Pancreas (tissue), 10 donors: ENCODE data around the gene ABCG2. TPM values are rescaled to one million over a fixed set of nuclear protein-coding genes. Genes with fewer than 3 reads are reported as not detected.
"Not testable (repeated sequence)": the region's sequence is repeated elsewhere in the genome, so short reads cannot be mapped to it uniquely, and the experiment has no call there.

Source experiments
- ATAC-seq, 4 donors: fragments of 200-7000 bp; cut with Tn5 transposase; one replicate each; pipeline versions ENCODE4 v1.8.0 to v1.9.1; 2020; ENCODE audit warnings: mild to moderate bottlenecking in 4 of 4, moderate library complexity in 4 of 4
- DNase-seq, 6 donors: peaks; one replicate each; pipeline ENCODE4 v3.0.0-alpha.2; 2020
- FAIRE-seq: peaks from 2 replicates; lab custom pipeline; 2012; peaks lifted over from hg19 to GRCh38; lab: Jason Lieb, UNC
- H3K27ac ChIP-seq, 4 donors: fragments of 200-600 bp; sonication (generic); 1 replicate in 3 of 4; 2 replicates in 1 of 4; pipeline versions ENCODE4 v1.5.0 to v1.8.0; 2020
- H3K27me3 ChIP-seq, 4 donors: fragments of 200-600 bp; one replicate each; pipeline ENCODE4 v1.8.0; 2021
- H3K36me3 ChIP-seq, 3 donors: fragments of 200-600 bp; sonication (generic) in 1 of 3; one replicate each; pipeline versions ENCODE4 v1.5.0 to v1.8.0; 2020 to 2021
- H3K4me1 ChIP-seq, 3 donors: fragments of 200-600 bp; one replicate each; pipeline ENCODE4 v1.8.0; 2021
- H3K4me3 ChIP-seq, 4 donors: fragments of 200-600 bp; sonication (generic) in 2 of 4; one replicate each; pipeline versions ENCODE4 v1.5.0 to v1.8.0; 2020 to 2021
- H3K9me3 ChIP-seq, 4 donors: fragments of 200-600 bp; one replicate each; pipeline ENCODE4 v1.8.0; 2021
- WGBS, 2 donors: extraction: QIAGEN DNeasy Blood & Tissue Kit; methylation state at CpG; one replicate each; pipeline ENCODE4 v1.1.7; 2013; 5-methylcytosine and 5-hydroxymethylcytosine counted together
- intact Hi-C, 3 donors: fragments of 100-400 bp; cut with DNase I; formaldehyde crosslinking; loops; one replicate each; pipeline versions ENCODE4 v1.11.1 to v1.14.2; 2022
- polyA plus RNA-seq, 2 donors: library from polyadenylated mRNA; stranded (reverse); fragments of 200-250 nt; gene quantifications; one replicate each; pipeline ENCODE4 v1.2.3, GENCODE V29; 2013
- total RNA-seq, 6 donors: library from RNA; stranded (reverse); fragmentation: NEBNext Ultra II Directional in 4 of 6; extraction: Animal tissue kit (Norgen Biotek cat#: 25700) in 4 of 6; gene quantifications; one replicate each; pipeline versions ENCODE4 v1.2.1 to v1.2.4, GENCODE V29; 2021 to 2023
- TF ChIP-seq, protein P1 (sequence below), 4 donors: fragments of 200-600 bp; sonication (generic) in 3 of 4; IDR thresholded peaks; one replicate each; pipeline versions ENCODE4 v1.5.0 to v1.8.0; 2021; ENCODE audit warnings: antibody characterized with exemption in 4 of 4
- donor health status: healthy with polysubstance abuse.
- donor health status: DM: no; HTN: no; CAD: no; lungs with moderate emphysema.
- donor health status: DM: no; HTN: no; CAD: no.
- donor health status: control.
- donor health status: control.
- donor health status: Bipolar disorder and iron deficiency.
- donor health status: DM: yes; HTN: yes; CAD: no.
- donor health status: DM: no; HTN: no; CAD: no.
- donor health status: DM: no; HTN: no; CAD: no.
- donor health status: DM: yes; HTN: yes; CAD: no.

The ABCG2 gene
- total and polyA plus RNA-seq, 8 donors = 0.23 to 0.97 (median 0.45) TPM

GRCh38 chr4:88110826-88111225 is 47.6 kb downstream of the ABCG2 start:
- Histone ChIP-seq H3K36me3 (no peaks in the 10 kb centered on the region), H3K27ac (no peak overlapping the region), H3K27me3 (no peaks in the 10 kb centered on the region), H3K4me1 (peaks cover 0 to 12% (median 4%) of the 10 kb centered on the region in 3 donors), H3K4me3 (no peak overlapping the region), H3K9me3 (no peaks in the 10 kb centered on the region)
- 32 to 41% methylated on average over 2 of the region's 2 CpGs for WGBS, 2 donors
- FAIRE-seq (no peak), ATAC-seq (peak; percentile 47 to 62 (median 56)), DNase-seq (no peak)
- TF ChIP-seq, protein P1, sequence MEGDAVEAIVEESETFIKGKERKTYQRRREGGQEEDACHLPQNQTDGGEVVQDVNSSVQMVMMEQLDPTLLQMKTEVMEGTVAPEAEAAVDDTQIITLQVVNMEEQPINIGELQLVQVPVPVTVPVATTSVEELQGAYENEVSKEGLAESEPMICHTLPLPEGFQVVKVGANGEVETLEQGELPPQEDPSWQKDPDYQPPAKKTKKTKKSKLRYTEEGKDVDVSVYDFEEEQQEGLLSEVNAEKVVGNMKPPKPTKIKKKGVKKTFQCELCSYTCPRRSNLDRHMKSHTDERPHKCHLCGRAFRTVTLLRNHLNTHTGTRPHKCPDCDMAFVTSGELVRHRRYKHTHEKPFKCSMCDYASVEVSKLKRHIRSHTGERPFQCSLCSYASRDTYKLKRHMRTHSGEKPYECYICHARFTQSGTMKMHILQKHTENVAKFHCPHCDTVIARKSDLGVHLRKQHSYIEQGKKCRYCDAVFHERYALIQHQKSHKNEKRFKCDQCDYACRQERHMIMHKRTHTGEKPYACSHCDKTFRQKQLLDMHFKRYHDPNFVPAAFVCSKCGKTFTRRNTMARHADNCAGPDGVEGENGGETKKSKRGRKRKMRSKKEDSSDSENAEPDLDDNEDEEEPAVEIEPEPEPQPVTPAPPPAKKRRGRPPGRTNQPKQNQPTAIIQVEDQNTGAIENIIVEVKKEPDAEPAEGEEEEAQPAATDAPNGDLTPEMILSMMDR (IDR thresholded peaks at IDR 0.05) = no peak
- intact Hi-C loops = no loop called here

GRCh38 chr4:88109123-88109881 is 49.1 kb downstream of the ABCG2 start:
- ATAC-seq = peak in 3 of 4 donors; percentile 29 to 69 (median 35)
- intact Hi-C loops = no loop called here
- no peak overlapping the region for H3K4me3 ChIP-seq
- no peak overlapping the region for H3K27ac ChIP-seq
- H3K9me3 ChIP-seq = no peaks in the 10 kb centered on the region
- FAIRE-seq = peak; percentile 49
- H3K36me3 ChIP-seq = no peaks in the 10 kb centered on the region
- H3K27me3 ChIP-seq = no peaks in the 10 kb centered on the region
- DNase-seq = no peak
- TF ChIP-seq, protein P1 (IDR thresholded peaks at IDR 0.05) = no peak
- peaks cover 0 to 12% (median 4%) of the 10 kb centered on the region in 3 donors for H3K4me1 ChIP-seq
- WGBS, 2 donors = 45 to 47% methylated on average over 5 of the region's 5 CpGs

DNA sequence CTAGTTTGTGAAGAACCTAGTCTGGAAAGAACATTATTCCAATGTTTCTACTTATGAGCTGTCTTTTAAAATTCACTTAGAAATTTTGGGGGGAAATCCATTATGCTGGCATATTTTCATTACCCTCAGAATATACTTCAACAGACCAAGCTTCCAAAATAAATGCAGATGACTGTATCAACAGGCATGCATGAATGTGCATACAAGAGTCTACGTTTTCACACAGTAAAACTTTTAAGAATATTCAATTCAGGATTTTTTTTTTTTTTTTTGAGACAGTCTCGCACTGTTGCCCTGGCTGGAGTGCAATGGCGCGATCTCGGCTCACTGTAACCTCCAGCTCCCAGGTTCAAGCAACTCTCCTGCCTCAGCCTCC is 49.7 kb downstream of the ABCG2 start:
- WGBS, 2 donors = 95 to 98% methylated on average over 5 of the region's 5 CpGs
- peaks cover 0 to 12% (median 4%) of the 10 kb centered on the region in 3 donors for H3K4me1 ChIP-seq
- H3K36me3 ChIP-seq = no peaks in the 10 kb centered on the region
- H3K27ac ChIP-seq = no peak overlapping the region
- no peaks in the 10 kb centered on the region for H3K9me3 ChIP-seq
- FAIRE-seq = no peak
- intact Hi-C loops = no loop called here
- no peak for ATAC-seq
- no peak overlapping the region for H3K4me3 ChIP-seq
- H3K27me3 ChIP-seq = no peaks in the 10 kb centered on the region
- DNase-seq = no peak
- TF ChIP-seq, protein P1 (IDR thresholded peaks at IDR 0.05) = no peak

DNA sequence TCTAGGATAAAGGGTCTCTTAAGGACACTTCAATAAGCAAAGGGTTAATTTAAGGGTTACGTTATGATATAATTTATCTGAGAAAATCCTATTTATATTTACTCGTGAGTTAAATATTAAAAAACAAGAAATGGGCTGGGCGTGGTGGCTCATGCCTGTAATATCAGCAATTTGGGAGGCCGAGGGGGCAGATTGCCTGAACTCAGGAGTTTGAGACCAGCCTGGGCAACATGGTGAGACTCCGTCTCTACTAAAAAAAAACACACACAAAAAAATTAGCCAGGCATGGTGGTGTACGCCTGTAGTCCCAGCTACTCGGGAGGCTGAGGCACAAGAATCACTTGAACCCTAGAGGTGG is 50.4 kb downstream of the ABCG2 start:
- peaks cover 0 to 12% (median 4%) of the 10 kb centered on the region in 3 donors for H3K4me1 ChIP-seq
- H3K4me3 ChIP-seq, intact Hi-C loops, DNase-seq, H3K27me3 ChIP-seq, H3K9me3 ChIP-seq, H3K36me3 ChIP-seq, H3K27ac ChIP-seq, FAIRE-seq, ATAC-seq: not testable (repeated sequence)
- WGBS, 2 donors = 50 to 56% methylated on average over 7 of the region's 7 CpGs

GRCh38 chr4:88107406-88108107 is 50.9 kb downstream of the ABCG2 start:
- no peak for FAIRE-seq
- peak overlapping the region in 1 of 4 donors; percentile 27 for H3K27ac ChIP-seq

More at GRCh38 chr4:88107406-88108107, 50.9 kb downstream of the ABCG2 start:
- Histone ChIP-seq H3K36me3 (no peaks in the 10 kb centered on the region), H3K27me3 (no peaks in the 10 kb centered on the region), H3K4me3 (no peak overlapping the region), H3K9me3 (no peaks in the 10 kb centered on the region), H3K4me1 (peaks cover 0 to 12% (median 4%) of the 10 kb centered on the region in 3 donors)
- TF ChIP-seq, protein P1 (IDR thresholded peaks at IDR 0.05) = no peak
- no peak for DNase-seq
- 41 to 45% methylated on average over 2 of the region's 2 CpGs for WGBS, 2 donors
- peak; percentile 35 to 69 (median 56) for ATAC-seq
- intact Hi-C loops = no loop called here
